Body of pancreas (tissue), 4 donors: ENCODE results near the gene PIGS.

Experiments
- POLR2A ChIP-seq, 3 donors: fragments of 450-650 bp; IDR thresholded peaks; one replicate each; pipeline ENCODE4 v1.6.1; 2016; ENCODE audit warnings: antibody characterized with exemption in 3 of 3, mild to moderate bottlenecking in 2 of 3
- TF ChIP-seq, protein P1 (sequence below), 7 experiments: fragments of 450-650 bp in 4 of 7; fragments of 200-600 bp in 3 of 7; sonication (generic) in 3 of 7; IDR thresholded peaks; one replicate each; pipeline ENCODE4 v1.5.1; 2016 to 2019; ENCODE audit warnings: antibody characterized with exemption in 7 of 7

DNA sequence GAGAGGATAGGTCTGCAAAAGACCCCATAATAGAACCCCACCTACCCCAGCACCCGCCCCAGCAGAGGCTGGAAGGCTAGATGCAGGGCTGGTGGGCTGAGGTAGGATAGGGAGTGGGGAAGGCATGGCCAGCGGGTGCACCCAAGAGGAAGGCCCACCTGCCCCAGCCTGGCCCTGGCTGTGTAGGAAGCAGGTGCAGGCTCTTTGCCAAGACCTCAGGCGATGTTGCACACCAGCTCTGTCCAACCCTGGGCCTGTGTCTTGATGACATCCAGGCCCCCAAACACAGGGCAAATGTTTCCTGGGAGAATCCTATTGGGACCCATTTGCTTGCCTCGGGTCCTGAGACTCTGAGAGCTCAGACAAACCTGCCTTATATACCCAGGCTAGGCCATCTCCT, 31.1 kb downstream of the PIGS start:
- TF ChIP-seq, protein P1, sequence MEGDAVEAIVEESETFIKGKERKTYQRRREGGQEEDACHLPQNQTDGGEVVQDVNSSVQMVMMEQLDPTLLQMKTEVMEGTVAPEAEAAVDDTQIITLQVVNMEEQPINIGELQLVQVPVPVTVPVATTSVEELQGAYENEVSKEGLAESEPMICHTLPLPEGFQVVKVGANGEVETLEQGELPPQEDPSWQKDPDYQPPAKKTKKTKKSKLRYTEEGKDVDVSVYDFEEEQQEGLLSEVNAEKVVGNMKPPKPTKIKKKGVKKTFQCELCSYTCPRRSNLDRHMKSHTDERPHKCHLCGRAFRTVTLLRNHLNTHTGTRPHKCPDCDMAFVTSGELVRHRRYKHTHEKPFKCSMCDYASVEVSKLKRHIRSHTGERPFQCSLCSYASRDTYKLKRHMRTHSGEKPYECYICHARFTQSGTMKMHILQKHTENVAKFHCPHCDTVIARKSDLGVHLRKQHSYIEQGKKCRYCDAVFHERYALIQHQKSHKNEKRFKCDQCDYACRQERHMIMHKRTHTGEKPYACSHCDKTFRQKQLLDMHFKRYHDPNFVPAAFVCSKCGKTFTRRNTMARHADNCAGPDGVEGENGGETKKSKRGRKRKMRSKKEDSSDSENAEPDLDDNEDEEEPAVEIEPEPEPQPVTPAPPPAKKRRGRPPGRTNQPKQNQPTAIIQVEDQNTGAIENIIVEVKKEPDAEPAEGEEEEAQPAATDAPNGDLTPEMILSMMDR (IDR thresholded peaks at IDR 0.05) = no peak
- no peak for TF ChIP-seq POLR2A (IDR thresholded peaks at IDR 0.05)
